Right lobe of liver (tissue), 6 donors: Measurements from ENCODE around the gene TAS2R60. TPM values are rescaled to one million over a fixed set of nuclear protein-coding genes. Genes with fewer than 3 reads are reported as not detected.
"Not testable (repeated sequence)": the region's sequence is repeated elsewhere in the genome, so short reads cannot be mapped to it uniquely, and the experiment has no call there.

ENCODE experiments used
- ATAC-seq, 4 donors: fragments of 200-7000 bp; cut with Tn5 transposase; one replicate each; pipeline ENCODE4 v1.9.1; 2020; ENCODE audit warnings: mild to moderate bottlenecking in 4 of 4, moderate library complexity in 4 of 4
- DNase-seq, 3 donors: peaks; one replicate each; pipeline ENCODE4 v3.0.0-alpha.2; 2020
- H3K27ac ChIP-seq, 3 donors: fragments of 200-600 bp; one replicate each; pipeline ENCODE4 v1.8.0; 2022
- H3K27me3 ChIP-seq, 2 donors: fragments of 200-600 bp; one replicate each; pipeline ENCODE4 v1.8.0; 2022
- H3K36me3 ChIP-seq, 4 donors: fragments of 200-600 bp; sonication (generic) in 1 of 4; one replicate each; pipeline versions ENCODE4 v1.5.1 to v1.8.0; 2017 to 2022; ENCODE audit warnings: control low read depth in 1 of 4
- H3K4me1 ChIP-seq, 4 donors: fragments of 200-600 bp; sonication (generic) in 1 of 4; one replicate each; pipeline versions ENCODE4 v1.5.1 to v1.8.0; 2017 to 2022; ENCODE audit warnings: control low read depth in 1 of 4
- H3K4me3 ChIP-seq, 3 donors: fragments of 200-600 bp; one replicate each; pipeline ENCODE4 v1.8.0; 2022
- H3K9me3 ChIP-seq, 4 donors: fragments of 200-600 bp; sonication (generic) in 1 of 4; one replicate each; pipeline versions ENCODE4 v1.5.1 to v1.8.0; 2017 to 2022; ENCODE audit warnings: control low read depth in 1 of 4
- POLR2A ChIP-seq: fragments of 450-650 bp; IDR thresholded peaks from one replicate; pipeline ENCODE4 v1.6.1; 2017; ENCODE audit warnings: antibody characterized with exemption, mild to moderate bottlenecking
- WGBS: methylation state at CpG from one replicate; pipeline ENCODE4 v1.1.6; 2018; ENCODE audit warnings: low coverage, low lambda C conversion rate; ENCODE audit not compliant: insufficient coverage; ENCODE audit errors: missing lambda C conversion rate; 5-methylcytosine and 5-hydroxymethylcytosine counted together
- intact Hi-C, 2 donors: fragments of 100-400 bp; cut with DNase I; formaldehyde crosslinking; loops; one replicate each; pipeline versions ENCODE4 v1.11.2 to v1.14.1; 2022
- total RNA-seq, 6 experiments: library from RNA; depleted of rRNA in 2 of 6; stranded (reverse); fragments of >200 nt in 2 of 6; fragmentation: NEBNext Ultra II Directional in 3 of 6; extraction: Animal tissue kit (Norgen Biotek cat#: 25700) in 3 of 6; gene quantifications; one replicate each; pipeline versions ENCODE4 v1.1.0 to v1.2.4, GENCODE V29; 2016 to 2023
- TF ChIP-seq, protein P1 (sequence below), 4 donors: fragments of 200-600 bp in 3 of 4; fragments of 450-650 bp in 1 of 4; IDR thresholded peaks; one replicate each; pipeline versions ENCODE4 v1.5.1 to v1.8.0; 2016 to 2022; ENCODE audit warnings: antibody characterized with exemption in 4 of 4, mild to moderate bottlenecking in 2 of 4
- donor health status: DM: no; HTN: yes; CAD: no.
- donor health status: DM: no; HTN: no; CAD: no.
- donor health status: DM: no; HTN: no; CAD: no.
- donor health status: DM: no; HTN: yes; CAD: no.
- donor health status: DM: no; HTN: yes; CAD: no.

TAS2R60 gene
- total RNA-seq, 6 experiments from 2014 or later = 0.35 TPM; not detected in 5

- no peaks in the 10 kb centered on the region for H3K9me3 ChIP-seq
- H3K27me3 ChIP-seq = no peaks in the 10 kb centered on the region
- H3K4me3 ChIP-seq = no peak overlapping the region
- WGBS = 46% methylated on average over 4 of the region's 4 CpGs
- DNase-seq (no peak), ATAC-seq (no peak)
- TF ChIP-seq POLR2A = no peak
- TF ChIP-seq, protein P1, sequence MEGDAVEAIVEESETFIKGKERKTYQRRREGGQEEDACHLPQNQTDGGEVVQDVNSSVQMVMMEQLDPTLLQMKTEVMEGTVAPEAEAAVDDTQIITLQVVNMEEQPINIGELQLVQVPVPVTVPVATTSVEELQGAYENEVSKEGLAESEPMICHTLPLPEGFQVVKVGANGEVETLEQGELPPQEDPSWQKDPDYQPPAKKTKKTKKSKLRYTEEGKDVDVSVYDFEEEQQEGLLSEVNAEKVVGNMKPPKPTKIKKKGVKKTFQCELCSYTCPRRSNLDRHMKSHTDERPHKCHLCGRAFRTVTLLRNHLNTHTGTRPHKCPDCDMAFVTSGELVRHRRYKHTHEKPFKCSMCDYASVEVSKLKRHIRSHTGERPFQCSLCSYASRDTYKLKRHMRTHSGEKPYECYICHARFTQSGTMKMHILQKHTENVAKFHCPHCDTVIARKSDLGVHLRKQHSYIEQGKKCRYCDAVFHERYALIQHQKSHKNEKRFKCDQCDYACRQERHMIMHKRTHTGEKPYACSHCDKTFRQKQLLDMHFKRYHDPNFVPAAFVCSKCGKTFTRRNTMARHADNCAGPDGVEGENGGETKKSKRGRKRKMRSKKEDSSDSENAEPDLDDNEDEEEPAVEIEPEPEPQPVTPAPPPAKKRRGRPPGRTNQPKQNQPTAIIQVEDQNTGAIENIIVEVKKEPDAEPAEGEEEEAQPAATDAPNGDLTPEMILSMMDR (IDR thresholded peaks at IDR 0.05) = no peak
- H3K4me1 ChIP-seq = no peaks in the 10 kb centered on the region
- no peaks in the 10 kb centered on the region for H3K36me3 ChIP-seq
- intact Hi-C loops = no loop called here
- no peak overlapping the region for H3K27ac ChIP-seq
Measured at GRCh38 chr7:143460271-143460979, 17.2 kb downstream of the TAS2R60 start.

DNA sequence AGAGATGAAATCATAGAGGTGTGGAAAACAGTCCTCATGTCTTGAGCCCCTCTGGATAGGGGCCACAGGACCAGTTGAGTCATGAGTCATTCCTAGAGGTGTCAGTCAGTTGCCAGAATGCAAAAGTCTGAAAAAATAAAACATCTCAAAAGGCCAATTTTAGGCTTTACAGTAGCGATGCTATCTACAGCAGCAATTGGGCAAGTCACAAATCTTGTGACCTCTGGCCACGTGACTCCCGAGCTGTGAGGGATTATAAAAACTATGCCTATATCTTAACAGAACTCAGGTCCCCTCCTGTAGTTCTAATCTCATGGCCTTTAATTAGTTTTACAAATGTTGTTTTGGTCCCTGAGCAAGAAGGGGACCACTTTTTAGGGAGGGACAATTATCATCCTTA is 18.8 kb downstream of the TAS2R60 start:
- TF ChIP-seq POLR2A = no peak
- TF ChIP-seq, protein P1 (IDR thresholded peaks at IDR 0.05) = no peak
- Histone ChIP-seq H3K9me3 (no peaks in the 10 kb centered on the region), H3K27me3 (no peaks in the 10 kb centered on the region), H3K4me3 (no peak overlapping the region), H3K27ac (no peak overlapping the region), H3K36me3 (no peaks in the 10 kb centered on the region), H3K4me1 (no peaks in the 10 kb centered on the region)
- DNase-seq (no peak), ATAC-seq (no peak)
- intact Hi-C loops = no loop called here
- WGBS = 88% methylated on average over 2 of the region's 3 CpGs

DNA sequence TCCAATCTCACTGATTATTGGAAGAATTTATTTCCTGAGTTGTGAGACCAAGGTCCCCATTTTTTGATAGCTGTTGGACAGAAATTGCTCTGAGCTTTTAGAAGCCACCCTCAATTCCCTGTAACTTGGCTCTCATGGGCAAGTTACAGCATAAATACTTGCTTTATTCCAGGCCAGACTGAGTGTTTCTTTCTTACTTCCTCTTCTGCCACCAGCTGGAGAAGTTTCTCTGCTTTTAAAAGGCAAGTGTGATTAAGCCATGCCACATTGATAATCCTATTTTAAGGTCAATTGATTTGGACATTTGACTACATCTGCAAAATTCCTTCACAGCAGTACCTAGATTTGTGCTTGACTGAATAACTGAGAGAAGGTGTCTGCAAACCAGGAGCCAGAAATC is 20.3 kb downstream of the TAS2R60 start:
- ATAC-seq = peak in 1 of 4 donors; percentile 42
- Histone ChIP-seq H3K4me3 (no peak overlapping the region), H3K27ac (no peak overlapping the region)

DNA sequence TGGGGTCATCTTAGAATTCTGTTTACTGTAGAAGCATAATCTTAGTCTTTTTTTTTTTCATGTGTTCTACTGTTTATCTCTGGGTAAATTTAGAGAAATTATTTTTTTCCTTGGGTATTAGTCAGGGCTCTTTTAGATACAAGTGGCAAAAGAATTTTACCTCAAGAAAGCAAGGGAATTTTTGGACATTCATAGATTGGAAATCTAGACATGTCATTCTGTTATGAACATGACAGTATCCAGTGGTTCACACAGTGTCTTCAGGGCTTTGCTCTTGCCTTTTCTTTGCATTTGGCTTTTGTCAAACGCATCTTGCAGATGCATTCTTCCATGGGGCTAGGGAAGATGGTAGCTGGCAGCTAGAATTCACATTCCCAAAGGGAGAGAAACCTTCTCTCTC is 20.7 kb downstream of the TAS2R60 start:
- TF ChIP-seq, protein P1 (IDR thresholded peaks at IDR 0.05) = no peak
- TF ChIP-seq POLR2A = no peak
- DNase-seq = no peak
- no peaks in the 10 kb centered on the region for H3K27me3 ChIP-seq
- H3K36me3 ChIP-seq = no peaks in the 10 kb centered on the region
- H3K9me3 ChIP-seq = no peaks in the 10 kb centered on the region
- H3K4me3 ChIP-seq = no peak overlapping the region
- WGBS = 33% methylated on average over 1 of the region's 1 CpG
- ATAC-seq = no peak
- intact Hi-C loops = no loop called here
- H3K4me1 ChIP-seq = no peaks in the 10 kb centered on the region
- no peak overlapping the region for H3K27ac ChIP-seq

More for the DNA sequence above, 20.3 kb downstream of the TAS2R60 start:
- Histone ChIP-seq H3K36me3 (no peaks in the 10 kb centered on the region), H3K27me3 (no peaks in the 10 kb centered on the region), H3K9me3 (no peaks in the 10 kb centered on the region), H3K4me1 (no peaks in the 10 kb centered on the region)
- DNase-seq = no peak
- intact Hi-C loops = no loop called here
- TF ChIP-seq POLR2A = no peak
- TF ChIP-seq, protein P1 (IDR thresholded peaks at IDR 0.05) = no peak

- 85% methylated on average over 1 of the region's 1 CpG for WGBS
- no peak for ATAC-seq
- H3K27ac ChIP-seq = no peak overlapping the region
Measured at GRCh38 chr7:143467724-143468123, 24.5 kb downstream of the TAS2R60 start.

GRCh38 chr7:143472071-143472689 is 28.9 kb downstream of the TAS2R60 start:
- intact Hi-C loops, H3K9me3 ChIP-seq, H3K27ac ChIP-seq, H3K27me3 ChIP-seq, ATAC-seq, DNase-seq, H3K4me1 ChIP-seq, H3K4me3 ChIP-seq, H3K36me3 ChIP-seq: not testable (repeated sequence)
- WGBS = 75% methylated on average over 8 of the region's 11 CpGs

More at GRCh38 chr7:143467724-143468123, 24.5 kb downstream of the TAS2R60 start:
- no peak for DNase-seq
- Histone ChIP-seq H3K4me3 (no peak overlapping the region), H3K27me3 (no peaks in the 10 kb centered on the region), H3K4me1 (no peaks in the 10 kb centered on the region), H3K36me3 (no peaks in the 10 kb centered on the region), H3K9me3 (no peaks in the 10 kb centered on the region)
- intact Hi-C loops = no loop called here
- TF ChIP-seq, protein P1 (IDR thresholded peaks at IDR 0.05) = no peak
- no peak for TF ChIP-seq POLR2A
